GM12875 (cell line): ENCODE measurements around the gene GDF15.
A peak's percentile ranks its signal among the peaks of the same experiment; 100 is the strongest.

ENCODE experiments used
- H3K4me3 ChIP-seq: one replicate; pipeline ENCODE4 v1.5.1; 2011; ENCODE audit warnings: low read depth, low read length, control low read depth
- TF ChIP-seq, protein P1 (sequence below): IDR thresholded peaks from 2 replicates; pipeline ENCODE4 v1.5.1; 2011; ENCODE audit warnings: low read depth, mild to moderate bottlenecking, control low read depth, inconsistent platforms, low read length, moderate library complexity, borderline replicate concordance; ENCODE audit not compliant: insufficient read depth

GDF15 gene

DNA sequence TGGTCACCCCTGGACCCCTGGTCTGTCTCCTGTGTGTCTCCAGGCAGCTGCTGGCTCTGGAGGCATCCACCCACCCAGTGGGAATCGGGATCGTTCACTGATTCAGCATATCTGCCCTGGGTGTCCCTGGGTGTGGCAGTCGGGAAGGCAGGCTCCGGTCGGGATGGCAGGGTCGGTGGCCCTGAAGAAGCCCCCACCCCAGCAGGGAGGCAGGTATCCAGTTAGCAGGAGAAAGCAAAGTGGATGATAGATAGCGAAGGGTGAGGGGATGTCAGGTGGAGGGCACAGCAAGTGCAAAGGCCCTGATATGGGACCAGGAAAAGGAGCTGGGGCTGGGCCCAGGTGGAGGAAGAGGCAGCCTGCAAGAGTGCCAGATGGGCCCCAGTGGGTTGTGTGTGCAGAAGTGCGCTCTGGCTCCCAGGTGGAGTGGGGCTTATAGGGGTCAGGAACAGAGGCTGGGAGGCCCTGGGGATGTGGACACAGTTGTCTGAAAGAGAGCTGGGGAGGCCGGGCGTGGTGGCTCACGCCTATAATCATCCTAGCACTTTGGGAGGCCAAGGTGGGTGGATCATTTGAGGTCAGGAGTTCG is 35.5 kb downstream of the GDF15 start:
- H3K4me3 ChIP-seq: peak overlapping the region; percentile 14
- TF ChIP-seq, protein P1, sequence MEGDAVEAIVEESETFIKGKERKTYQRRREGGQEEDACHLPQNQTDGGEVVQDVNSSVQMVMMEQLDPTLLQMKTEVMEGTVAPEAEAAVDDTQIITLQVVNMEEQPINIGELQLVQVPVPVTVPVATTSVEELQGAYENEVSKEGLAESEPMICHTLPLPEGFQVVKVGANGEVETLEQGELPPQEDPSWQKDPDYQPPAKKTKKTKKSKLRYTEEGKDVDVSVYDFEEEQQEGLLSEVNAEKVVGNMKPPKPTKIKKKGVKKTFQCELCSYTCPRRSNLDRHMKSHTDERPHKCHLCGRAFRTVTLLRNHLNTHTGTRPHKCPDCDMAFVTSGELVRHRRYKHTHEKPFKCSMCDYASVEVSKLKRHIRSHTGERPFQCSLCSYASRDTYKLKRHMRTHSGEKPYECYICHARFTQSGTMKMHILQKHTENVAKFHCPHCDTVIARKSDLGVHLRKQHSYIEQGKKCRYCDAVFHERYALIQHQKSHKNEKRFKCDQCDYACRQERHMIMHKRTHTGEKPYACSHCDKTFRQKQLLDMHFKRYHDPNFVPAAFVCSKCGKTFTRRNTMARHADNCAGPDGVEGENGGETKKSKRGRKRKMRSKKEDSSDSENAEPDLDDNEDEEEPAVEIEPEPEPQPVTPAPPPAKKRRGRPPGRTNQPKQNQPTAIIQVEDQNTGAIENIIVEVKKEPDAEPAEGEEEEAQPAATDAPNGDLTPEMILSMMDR: no peak

DNA sequence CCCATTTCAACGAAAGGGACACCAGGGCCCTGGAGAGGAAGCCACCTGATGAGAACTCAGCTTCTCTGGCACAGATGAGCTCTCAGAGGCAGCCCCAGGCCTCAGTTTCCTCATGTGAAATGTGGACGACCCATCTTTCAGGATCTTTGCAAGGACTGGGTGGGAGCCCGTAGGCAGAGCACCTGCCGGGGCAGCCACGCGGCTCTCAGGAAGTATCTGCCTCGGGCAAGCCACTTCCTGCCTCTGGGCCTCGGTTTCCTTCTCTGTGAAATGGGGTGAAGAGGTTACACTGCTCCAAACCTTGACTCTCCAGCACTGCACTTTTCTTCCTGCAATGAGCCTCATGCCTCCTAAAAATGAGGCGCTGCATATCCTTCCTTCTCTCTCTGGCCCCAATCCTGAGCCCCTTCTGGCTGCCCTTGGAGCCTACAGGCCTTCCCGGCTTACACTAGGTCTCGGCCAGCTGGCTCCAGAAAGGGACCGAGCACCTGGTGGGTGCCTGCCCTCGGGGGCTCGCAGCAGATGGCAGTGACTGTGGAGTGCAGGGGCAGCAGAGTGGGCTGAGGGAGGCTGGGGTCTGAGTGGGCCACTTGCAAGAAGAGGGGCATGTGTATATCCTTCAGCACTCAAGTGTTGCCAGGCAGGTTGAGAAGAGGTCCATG is 36.7 kb downstream of the GDF15 start:
- H3K4me3 ChIP-seq: peak overlapping the region; percentile 31

DNA sequence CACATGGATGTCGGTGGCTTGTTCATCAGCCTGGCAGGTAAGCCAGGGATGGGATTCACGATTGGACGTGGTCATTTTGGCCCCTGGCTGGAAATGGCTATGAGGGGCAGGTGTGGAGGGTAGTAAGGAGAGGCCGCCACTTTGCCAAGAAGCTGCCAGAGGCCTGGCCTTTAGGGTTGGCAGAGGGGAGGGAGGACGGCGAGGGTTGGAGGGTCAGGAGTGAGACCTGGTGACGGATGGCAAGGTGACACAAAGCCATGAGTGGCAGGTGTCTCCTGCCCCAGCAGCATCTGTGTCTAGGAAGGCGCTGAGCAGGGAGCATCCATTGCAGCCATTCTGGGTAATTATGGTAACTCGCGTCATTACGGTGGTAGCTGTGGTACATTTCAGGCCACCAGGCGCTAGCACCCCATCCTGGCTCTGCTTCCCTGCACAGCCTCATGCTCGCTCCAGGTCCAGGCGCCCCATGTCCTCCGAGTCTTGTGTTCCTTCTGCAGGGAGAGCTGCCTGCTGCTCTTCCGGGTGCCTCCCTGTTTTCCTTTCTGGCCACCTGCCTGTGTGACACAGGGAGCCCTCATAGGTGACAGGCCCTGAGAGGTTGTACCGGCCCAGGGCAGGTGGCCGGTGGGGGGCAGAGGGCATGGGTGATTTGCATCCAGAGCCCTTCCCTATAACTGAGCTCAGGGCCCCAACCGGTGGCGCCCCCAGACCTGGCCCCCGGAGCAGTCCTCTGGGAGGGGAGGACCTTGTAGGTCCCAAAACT is 37.5 kb downstream of the GDF15 start:
- H3K4me3 ChIP-seq: peak overlapping the region; percentile 10
- TF ChIP-seq, protein P1: no peak

More for the DNA sequence above, 36.7 kb downstream of the GDF15 start:
- TF ChIP-seq, protein P1: no peak

DNA sequence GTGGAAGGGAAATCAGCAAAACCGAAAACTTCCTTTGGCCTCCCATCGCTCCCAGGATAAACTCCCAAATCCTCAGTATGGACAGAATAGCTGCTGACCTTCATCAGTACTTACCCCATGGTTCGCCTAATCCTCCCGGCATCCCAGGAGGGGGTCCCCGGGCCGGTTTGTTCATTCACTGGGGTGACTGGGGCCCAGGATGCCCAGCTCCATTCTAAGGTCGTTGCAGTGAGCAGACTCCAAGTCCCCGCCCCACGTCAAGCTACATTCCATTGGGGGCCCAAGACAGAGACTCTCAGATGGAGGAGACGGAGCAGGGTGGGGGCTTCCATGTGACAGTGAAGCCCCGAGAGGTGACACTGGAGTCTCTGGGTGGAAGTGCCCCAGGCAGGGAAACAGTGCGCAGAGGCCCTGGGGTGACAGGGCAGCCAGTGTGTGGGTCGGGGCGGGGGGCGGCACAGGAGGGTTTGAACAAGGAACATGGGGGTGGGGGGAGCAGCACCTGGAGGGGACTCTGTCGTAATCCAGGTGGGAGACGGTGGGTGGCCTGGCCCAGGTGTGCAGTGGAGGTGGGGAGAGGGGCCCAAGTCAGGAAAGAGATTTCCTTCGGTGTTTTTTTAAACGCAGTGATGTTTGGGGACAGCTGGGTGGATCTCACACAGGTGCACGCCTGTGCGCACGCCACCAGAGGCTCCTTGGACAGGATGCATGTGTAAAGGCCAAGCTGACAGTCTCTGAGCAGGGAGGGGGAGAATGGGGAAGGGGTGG is 38.3 kb downstream of the GDF15 start:
- TF ChIP-seq, protein P1: no peak
- no peak overlapping the region for H3K4me3 ChIP-seq

DNA sequence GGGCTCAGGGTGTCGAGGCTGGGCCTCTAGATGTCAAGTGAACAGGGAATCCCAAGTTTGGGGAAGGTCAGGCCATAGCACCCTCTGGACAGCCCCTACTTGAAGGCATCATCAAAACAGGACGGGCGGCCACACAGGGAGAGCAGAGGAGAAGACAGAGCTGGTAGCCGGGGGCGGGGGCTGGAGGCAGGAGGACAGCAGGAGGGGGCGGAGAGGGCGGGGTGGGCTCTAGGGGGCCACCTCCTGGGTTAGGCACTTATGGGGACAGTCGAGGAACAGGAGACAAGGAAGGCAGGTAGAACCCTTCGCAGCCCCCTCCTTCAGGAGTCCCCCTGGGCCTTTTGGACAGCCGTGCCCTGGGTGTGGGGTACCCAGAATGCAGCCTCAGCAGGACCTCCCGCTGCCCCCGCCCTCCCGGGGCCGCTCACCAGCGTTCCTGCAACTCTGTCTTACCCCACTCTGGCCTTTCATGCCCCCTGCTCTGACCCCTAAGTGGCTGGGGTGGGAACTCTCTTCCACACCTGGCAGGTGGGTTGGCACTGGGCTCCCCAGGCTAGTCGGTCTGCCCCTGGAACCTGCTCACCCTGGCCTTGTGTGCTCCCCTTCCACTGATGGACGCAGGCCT is 39.0 kb downstream of the GDF15 start:
- TF ChIP-seq, protein P1: no peak
- H3K4me3 ChIP-seq: no peak overlapping the region

DNA sequence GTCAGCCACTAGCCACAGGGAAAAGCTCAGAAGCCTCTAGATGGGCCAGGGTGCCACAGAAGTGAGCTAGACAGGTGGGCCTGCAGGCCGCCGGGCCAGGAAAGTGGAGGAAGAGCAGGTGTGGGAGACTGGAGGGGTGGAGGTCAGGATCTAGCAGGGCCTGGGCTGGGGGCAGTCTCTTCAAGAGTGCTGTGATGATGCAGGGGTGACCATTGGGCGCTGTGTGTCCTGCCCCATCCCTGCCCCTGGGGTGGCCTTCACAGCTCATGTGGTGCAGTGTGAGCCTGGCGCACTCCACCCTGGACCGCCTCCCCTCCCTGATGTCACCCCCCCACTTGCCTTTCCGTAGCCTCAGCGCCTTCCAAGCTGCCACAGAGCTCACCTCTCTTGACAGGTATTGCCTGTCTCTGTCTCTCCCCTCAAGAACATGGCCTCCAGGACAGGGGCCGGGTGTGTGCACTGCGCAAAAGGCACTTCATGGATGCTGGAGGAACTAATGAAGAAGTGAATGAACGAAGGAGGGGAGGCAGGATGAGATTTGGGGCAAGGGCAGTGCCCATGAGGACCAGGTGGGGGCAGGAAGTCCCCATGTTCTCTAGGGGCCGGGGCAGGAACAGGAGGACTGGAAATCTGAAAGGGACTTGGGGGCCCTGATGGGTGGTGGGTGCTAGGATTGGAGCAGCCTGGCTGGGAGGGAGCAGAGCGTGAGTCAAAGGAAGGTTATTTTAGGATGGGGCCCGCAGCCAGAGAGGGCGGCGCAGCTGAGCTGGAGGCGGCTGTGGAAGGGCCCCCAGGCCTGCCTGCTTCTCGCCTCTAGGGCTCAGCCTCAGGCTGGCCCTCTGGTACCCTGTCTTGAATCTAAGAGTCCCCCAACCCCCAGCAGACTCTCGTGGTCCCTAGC is 39.8 kb downstream of the GDF15 start:
- no peak overlapping the region for H3K4me3 ChIP-seq

More for the DNA sequence above, 39.8 kb downstream of the GDF15 start:
- TF ChIP-seq, protein P1: no peak
